K562 (cell line): ENCODE data around the gene CHCHD6. TPM values are rescaled to one million over a fixed set of nuclear protein-coding genes. Genes with fewer than 3 reads are reported as not detected.

Experiments
- ATAC-seq: fragments of 200-7000 bp; cut with Tn5 transposase; 3 replicates; pipeline ENCODE4 v1.9.1; 2020; ENCODE audit warnings: moderate library complexity
- BruUV-seq: library from RNA; stranded (reverse); fragments of 400-500 nt; replicated peaks from 2 replicates; lab custom pipeline; 2021; lab: Mats Ljungman, UMichigan
- CTCF ChIA-PET: fragments of 300-600 bp; formaldehyde crosslinking; extraction: SDS; loops from one replicate; lab custom pipeline; 2021; ENCODE audit warnings: low intra/inter-chr PET ratio; lab: Yijun Ruan, JAX
- POLR2A ChIA-PET: fragments of 300-600, 350-650 bp; sonication (Branson Sonifier 250); formaldehyde crosslinking; extraction: SDS; loops from one replicate; lab custom pipeline; 2021; ENCODE audit warnings: antibody characterized with exemption, inconsistent platforms; lab: Yijun Ruan, JAX
- DNase-seq, 4 experiments: peaks; one replicate each; pipeline versions ENCODE4 v3.0.0 to v3.0.0-alpha.2; 2011 to 2018; ENCODE audit warnings: low spot score in 3 of 4, mixed read lengths in 3 of 4; ENCODE audit errors: extremely low read depth in 1 of 4
- FAIRE-seq: peaks from 2 replicates; lab custom pipeline; 2011; peaks lifted over from hg19 to GRCh38; lab: Jason Lieb, UNC
- H2AFZ ChIP-seq: 2 replicates; pipeline ENCODE4 v1.6.0; 2011; ENCODE audit warnings: low read depth, low read length, control low read depth, inconsistent platforms
- H3K27ac ChIP-seq: fragments of 200-600 bp; 3 replicates; pipeline ENCODE4 v1.8.0; 2011; ENCODE audit warnings: low read depth, mild to moderate bottlenecking, control low read depth, inconsistent platforms, low read length, moderate library complexity, mixed read lengths; ENCODE audit errors: extremely low read depth
- H3K27me3 ChIP-seq, 2 experiments: fragments of 300-600 bp in 1 of 2; 2 replicates in 1 of 2; 3 replicates in 1 of 2; pipeline versions ENCODE4 v1.6.0 to v1.8.0; 2011; ENCODE audit warnings: inconsistent platforms in 2 of 2, low read length in 2 of 2, mild to moderate bottlenecking in 1 of 2, mixed read lengths in 1 of 2, moderate library complexity in 1 of 2; ENCODE audit not compliant: control insufficient read depth in 2 of 2, insufficient read depth in 2 of 2
- H3K36me3 ChIP-seq: fragments of 300-600 bp; 3 replicates; pipeline ENCODE4 v1.8.0; 2011; ENCODE audit warnings: mild to moderate bottlenecking, low read length, inconsistent platforms; ENCODE audit not compliant: control insufficient read depth, insufficient read depth
- H3K4me1 ChIP-seq, 2 experiments: fragments of 200-600 bp in 1 of 2; replicated peaks in 1 of 2; 2 replicates in 1 of 2; 3 replicates in 1 of 2; pipeline versions ENCODE4 v1.5.1 to v1.8.0; 2011; ENCODE audit warnings: inconsistent platforms in 2 of 2, low read length in 2 of 2, mild to moderate bottlenecking in 1 of 2, mixed read lengths in 1 of 2, moderate library complexity in 1 of 2; ENCODE audit not compliant: control insufficient read depth in 2 of 2, insufficient read depth in 2 of 2
- H3K4me2 ChIP-seq: 2 replicates; pipeline ENCODE4 v1.6.1; 2011; ENCODE audit warnings: low read length, control low read depth, inconsistent platforms, mixed read lengths; ENCODE audit not compliant: insufficient read depth
- H3K4me3 ChIP-seq: fragments of 200-600 bp; sonication (generic), shearing (Covaris generic); 2 replicates; pipeline ENCODE4 v1.5.1; 2016; ENCODE audit warnings: control low read depth, inconsistent platforms
- H3K79me2 ChIP-seq: fragments of 200-600 bp; 3 replicates; pipeline ENCODE4 v1.8.0; 2011; ENCODE audit warnings: low read length, inconsistent platforms; ENCODE audit not compliant: control insufficient read depth, insufficient read depth
- H3K9ac ChIP-seq, 2 experiments: 2 replicates each; pipeline versions ENCODE4 v1.6.0 to v1.6.1; 2011; ENCODE audit warnings: low read depth in 2 of 2, low read length in 2 of 2, control low read depth in 1 of 2, inconsistent platforms in 1 of 2, mild to moderate bottlenecking in 1 of 2, mixed read lengths in 1 of 2; ENCODE audit not compliant: insufficient read depth in 1 of 2
- H3K9me1 ChIP-seq: one replicate; pipeline ENCODE4 v1.6.0; 2011; ENCODE audit warnings: inconsistent platforms, mild to moderate bottlenecking, low read length, moderate library complexity; ENCODE audit not compliant: control insufficient read depth, insufficient read depth
- H3K9me3 ChIP-seq: replicated peaks from 2 replicates; pipeline ENCODE4 v1.5.1; 2011; ENCODE audit warnings: low read depth, low read length, inconsistent platforms; ENCODE audit not compliant: control insufficient read depth, insufficient read depth
- H4K20me1 ChIP-seq: replicated peaks from 2 replicates; pipeline ENCODE4 v1.6.1; 2011; ENCODE audit warnings: low read length, inconsistent platforms, mixed read lengths; ENCODE audit not compliant: control insufficient read depth, insufficient read depth
- CTCF ChIP-seq, 3 experiments: IDR thresholded peaks in 2 of 3; conservative IDR thresholded peaks in 1 of 3; 2 replicates each; pipeline ENCODE4 v1.5.1; 2011 to 2012; ENCODE audit warnings: low read length in 3 of 3, mild to moderate bottlenecking in 3 of 3, control low read depth in 2 of 3, improper control_type of control experiment in 1 of 3, inconsistent platforms in 1 of 3, low read depth in 1 of 3, mixed read lengths in 1 of 3, moderate library complexity in 1 of 3; ENCODE audit not compliant: insufficient read depth in 2 of 3
- PRDM10 ChIP-seq: fragments of 450-650 bp; IDR thresholded peaks from 2 replicates; pipeline ENCODE4 v1.6.1; 2018; ENCODE audit not compliant: partially characterized antibody
- RCOR1 ChIP-seq, 2 experiments: IDR thresholded peaks; 2 replicates each; pipeline ENCODE4 v1.6.1; 2012; ENCODE audit warnings: low read depth in 2 of 2, low read length in 2 of 2, borderline replicate concordance in 1 of 2, improper control_type of control experiment in 1 of 2
- U2AF1 ChIP-seq: fragments of 200-400 bp; formaldehyde crosslinking; optimal IDR thresholded peaks from 2 replicates; pipeline ENCODE3; 2017; ENCODE audit warnings: mild to moderate bottlenecking, low read depth, low read length, moderate library complexity
- VEZF1 ChIP-seq: fragments of 200-800 bp; sonication (Bioruptor generic); IDR thresholded peaks from 2 replicates; pipeline ENCODE4 v1.6.1; 2017; ENCODE audit warnings: missing genetic modification characterization, missing compliant biosample characterization
- ZBTB12 ChIP-seq: fragments of 250-450 bp; sonication (Bioruptor Pico); IDR thresholded peaks from 2 replicates; pipeline ENCODE4 v1.4.0; 2020
- ZFP36 ChIP-seq: fragments of 150-350 bp; IDR thresholded peaks from 2 replicates; pipeline ENCODE4 v1.6.1; 2018; ENCODE audit warnings: low read length, low read depth; ENCODE audit not compliant: partially characterized antibody
- ZNF140 ChIP-seq: fragments of 250-450 bp; sonication (Bioruptor Pico); IDR thresholded peaks from 2 replicates; pipeline ENCODE4 v1.8.0; 2021; ENCODE audit warnings: moderate library complexity, mild to moderate bottlenecking, inconsistent platforms
- ZNF143 ChIP-seq: sonication (generic); formaldehyde crosslinking; IDR thresholded peaks from 2 replicates; pipeline ENCODE4 v1.9.0; 2022; ENCODE audit warnings: mild to moderate bottlenecking, missing genetic modification reagents
- ZNF717 ChIP-seq: fragments of 250-450 bp; sonication (Bioruptor Pico); IDR thresholded peaks from 2 replicates; pipeline ENCODE4 v1.5.0; 2021
- WGBS: fragments of 100-300 bp; shearing (Covaris generic); methylation state at CpG from one replicate; pipeline ENCODE4 v1.1.6; 2016; ENCODE audit warnings: low coverage, mixed read lengths; ENCODE audit not compliant: insufficient coverage; ENCODE audit errors: missing lambda C conversion rate; 5-methylcytosine and 5-hydroxymethylcytosine counted together
- in situ Hi-C: fragments of 300-500 bp; cut with MboI; formaldehyde crosslinking; loops from 4 replicates; pipeline ENCODE4 v1.15.0; 2018; ENCODE audit warnings: inconsistent platforms, mixed read lengths
- intact Hi-C: fragments of 100-400 bp; cut with micrococcal nuclease; formaldehyde crosslinking; loops from 2 replicates; pipeline ENCODE4 v1.14.2; 2022
- polyA plus RNA-seq, 8 experiments: library from polyadenylated mRNA; depleted of rRNA in 4 of 8; stranded (reverse) in 5 of 8; unstranded in 3 of 8; fragments of >200 nt; fragmentation: Nextera tagmentation in 2 of 8; fragmentation: Illumina TruSeq in 1 of 8; extraction: Ambion mirVana in 2 of 8; extraction: Trizol in 1 of 8; gene quantifications; 2 replicates each; pipeline versions ENCODE4 v1.2.1 to v1.2.3, GENCODE V29; 2011 to 2014; ENCODE audit warnings: inconsistent platforms in 1 of 8, missing spikeins in 1 of 8
- total RNA-seq, 7 experiments: library from RNA; depleted of rRNA in 6 of 7; stranded (reverse); fragments of >200 nt in 6 of 7; fragmentation: Illumina TruSeq in 2 of 7; extraction: Trizol in 2 of 7; gene quantifications; 2 replicates each; pipeline versions ENCODE4 v1.2.1 to v1.2.3, GENCODE V29; 2011 to 2021; ENCODE audit warnings: low replicate concordance in 1 of 7

CHCHD6 gene
- total and polyA plus RNA-seq, 9 of the 15 experiments (the other 6 are each of a cell fraction or from before 2014, with no cell fraction given): 4.6 to 18.6 (median 10.9) TPM

GRCh38 chr3:126685021-126685420 lies 19.0 kb upstream of the CHCHD6 start:
- Histone ChIP-seq H2AFZ (no peak overlapping the region), H3K36me3 (no peaks in the 10 kb centered on the region), H3K79me2 (no peaks in the 10 kb centered on the region), H3K9me3 (no peaks in the 10 kb centered on the region), H3K27ac (no peak overlapping the region), H3K9ac (no peak overlapping the region), H4K20me1 (no peaks in the 10 kb centered on the region), H3K27me3 (peaks cover 0 to 5% of the 10 kb centered on the region in 2 experiments; a peak in 2 of 5 replicates), H3K9me1 (no peaks in the 10 kb centered on the region), H3K4me3 (no peak overlapping the region), H3K4me1 (no peaks in the 10 kb centered on the region), H3K4me2 (no peak overlapping the region)
- TF ChIP-seq ZNF143 (CRISPR knock-in tag): no peak
- TF ChIP-seq PRDM10: no peak
- no peak for TF ChIP-seq U2AF1
- TF ChIP-seq ZBTB12 (CRISPR knock-in tag): no peak
- TF ChIP-seq ZNF717: no peak
- no peak for TF ChIP-seq RCOR1 (IDR thresholded peaks at IDR 0.05; ENCODE audit: borderline replicate concordance in 1 of 2, low read depth in 2 of 2, low read length in 2 of 2)
- no peak for TF ChIP-seq VEZF1
- no peak for TF ChIP-seq ZNF140 (CRISPR knock-in tag)
- TF ChIP-seq CTCF (IDR thresholded peaks at IDR 0.05 in 2 of 3, conservative IDR thresholded peaks at IDR 0.05 in 1 of 3; ENCODE audit: insufficient read depth in 2 of 3, low read depth in 1 of 3, low read length in 3 of 3): no peak
- no peak for TF ChIP-seq ZFP36
- intact Hi-C loops: loop anchor here (10.0 kb wide), 1 partner anchor 300 kb away; the partner anchor contains the start of gene PLXNA1
- DNase-seq (no peak), ATAC-seq (no peak), FAIRE-seq (no peak)
- CTCF ChIA-PET: no interaction called here
- in situ Hi-C loops: no loop called here
- no TSS peak for BruUV-seq
- POLR2A ChIA-PET: interaction anchor here (0.6 kb wide), 1 partner anchor 60 kb away, joined by 5 read pairs; no protein-coding TSS in a partner anchor
- 4% methylated on average over 3 of the region's 3 CpGs for WGBS
